ENCODE data around the gene SLC25A26.

The SLC25A26 gene

GRCh38 chr3:66366747-66367146, 145.9 kb downstream of the SLC25A26 start:
- Histone ChIP-seq H2BK5ac (ENCODE audit: low read length) (no peak overlapping the region), H2BK15ac (replicated peaks; ENCODE audit: low read depth) (no peak overlapping the region), H3K79me1 (ENCODE audit: low read length) (no peaks in the 10 kb centered on the region), H3K4me3 (ENCODE audit: low read length) (no peak overlapping the region), H3K56ac (ENCODE audit: low read length) (no peak overlapping the region), H3K4me1 (ENCODE audit: control insufficient read depth, low read depth, low read length) (peaks cover 3% of the 10 kb centered on the region), H3K9ac (ENCODE audit: low read length) (no peak overlapping the region), H4K8ac (ENCODE audit: low read depth, low read length) (no peak overlapping the region), H3K27ac (ENCODE audit: low read depth, low read length) (no peak overlapping the region), H3K4me2 (ENCODE audit: low read length) (no peak overlapping the region), H2BK120ac (ENCODE audit: low read depth, low read length) (no peak overlapping the region), H2AK5ac (ENCODE audit: low read length) (no peak overlapping the region), H3K36me3 (ENCODE audit: control insufficient read depth, insufficient read depth, low read length) (no peaks in the 10 kb centered on the region), H3K79me2 (ENCODE audit: control insufficient read depth, insufficient read depth, low read length) (no peaks in the 10 kb centered on the region), H3K23ac (ENCODE audit: low read length) (no peak overlapping the region), H3K4ac (ENCODE audit: low read depth, low read length) (no peak overlapping the region), H3K18ac (ENCODE audit: low read length) (no peak overlapping the region), H3K27me3 (ENCODE audit: insufficient read depth, low read length, poor library complexity) (no peaks in the 10 kb centered on the region), H4K5ac (ENCODE audit: low read length) (no peak overlapping the region)
- WGBS (ENCODE audit: extremely low coverage, insufficient coverage, low lambda C conversion rate) = no CpG with 5 or more reads among the region's 7 CpGs
- peak; percentile 20 for DNase-seq

DNA sequence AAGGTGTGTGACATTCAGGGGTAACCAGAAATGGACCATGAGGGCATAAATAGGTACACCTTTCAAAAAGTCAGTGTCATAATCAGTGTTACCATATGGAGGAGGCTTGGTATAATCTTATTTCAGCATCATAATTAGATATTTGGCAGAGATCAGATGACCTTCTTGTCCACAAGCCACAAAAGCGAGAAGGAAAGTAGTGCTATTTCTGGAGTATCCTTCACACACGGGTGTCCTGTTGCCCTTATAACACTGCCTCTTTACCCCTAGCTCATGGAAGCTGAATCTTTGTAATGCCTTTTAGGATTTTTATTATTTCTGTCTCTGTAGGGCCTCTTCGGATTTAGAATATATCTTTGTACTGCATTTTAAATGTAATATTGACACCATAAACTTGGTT, 147.2 kb downstream of the SLC25A26 start:
- Histone ChIP-seq H3K36me3 (ENCODE audit: control insufficient read depth, insufficient read depth, low read length) (no peaks in the 10 kb centered on the region), H2BK15ac (replicated peaks; ENCODE audit: low read depth) (no peak overlapping the region), H3K27ac (ENCODE audit: low read depth, low read length) (no peak overlapping the region), H2BK5ac (ENCODE audit: low read length) (no peak overlapping the region), H3K9ac (ENCODE audit: low read length) (no peak overlapping the region), H3K27me3 (ENCODE audit: insufficient read depth, low read length, poor library complexity) (no peaks in the 10 kb centered on the region), H3K79me1 (ENCODE audit: low read length) (no peaks in the 10 kb centered on the region), H4K5ac (ENCODE audit: low read length) (no peak overlapping the region), H3K79me2 (ENCODE audit: control insufficient read depth, insufficient read depth, low read length) (no peaks in the 10 kb centered on the region), H3K4me1 (ENCODE audit: control insufficient read depth, low read depth, low read length) (peaks cover 3% of the 10 kb centered on the region), H3K18ac (ENCODE audit: low read length) (no peak overlapping the region), H3K23ac (ENCODE audit: low read length) (no peak overlapping the region), H3K4me2 (ENCODE audit: low read length) (no peak overlapping the region), H3K4ac (ENCODE audit: low read depth, low read length) (no peak overlapping the region), H4K8ac (ENCODE audit: low read depth, low read length) (no peak overlapping the region), H2BK120ac (ENCODE audit: low read depth, low read length) (no peak overlapping the region), H2AK5ac (ENCODE audit: low read length) (no peak overlapping the region), H3K4me3 (ENCODE audit: low read length) (no peak overlapping the region), H3K56ac (ENCODE audit: low read length) (no peak overlapping the region)
- no peak for DNase-seq
- WGBS (ENCODE audit: extremely low coverage, insufficient coverage, low lambda C conversion rate) = no CpG with 5 or more reads among the region's 3 CpGs

DNA sequence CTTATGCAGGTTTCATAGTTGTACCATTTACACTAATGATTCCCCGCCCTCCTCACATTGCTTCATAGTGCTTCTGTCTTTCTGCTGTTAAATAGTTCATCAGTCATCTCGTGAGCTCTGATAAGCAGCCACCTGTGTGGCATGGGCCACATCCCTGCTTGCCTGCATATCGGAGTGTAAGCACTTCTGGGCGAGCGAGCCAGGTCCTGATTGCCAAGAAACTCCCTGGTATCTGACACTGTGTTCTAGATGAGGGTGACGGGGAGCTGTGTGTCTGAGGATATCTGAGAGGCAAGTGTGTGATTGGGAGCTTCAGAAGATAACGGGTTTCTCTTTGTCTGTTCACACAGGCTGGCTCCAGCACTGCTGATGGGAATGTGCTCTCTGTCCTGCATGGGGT, 149.4 kb downstream of the SLC25A26 start:
- Histone ChIP-seq H3K79me1 (ENCODE audit: low read length) (no peaks in the 10 kb centered on the region), H3K27me3 (ENCODE audit: insufficient read depth, low read length, poor library complexity) (no peaks in the 10 kb centered on the region), H4K5ac (ENCODE audit: low read length) (no peak overlapping the region), H3K9ac (ENCODE audit: low read length) (no peak overlapping the region), H3K4me3 (ENCODE audit: low read length) (no peak overlapping the region), H2BK120ac (ENCODE audit: low read depth, low read length) (no peak overlapping the region), H3K79me2 (ENCODE audit: control insufficient read depth, insufficient read depth, low read length) (no peaks in the 10 kb centered on the region), H2BK5ac (ENCODE audit: low read length) (no peak overlapping the region), H3K36me3 (ENCODE audit: control insufficient read depth, insufficient read depth, low read length) (no peaks in the 10 kb centered on the region), H3K4me2 (ENCODE audit: low read length) (no peak overlapping the region), H4K8ac (ENCODE audit: low read depth, low read length) (no peak overlapping the region), H3K4ac (ENCODE audit: low read depth, low read length) (no peak overlapping the region), H2AK5ac (ENCODE audit: low read length) (no peak overlapping the region), H3K56ac (ENCODE audit: low read length) (no peak overlapping the region), H3K18ac (ENCODE audit: low read length) (no peak overlapping the region), H3K4me1 (ENCODE audit: control insufficient read depth, low read depth, low read length) (peaks cover 3% of the 10 kb centered on the region), H2BK15ac (replicated peaks; ENCODE audit: low read depth) (no peak overlapping the region), H3K27ac (ENCODE audit: low read depth, low read length) (no peak overlapping the region), H3K23ac (ENCODE audit: low read length) (no peak overlapping the region)
- whole genome bisulfite sequencing (ENCODE audit: extremely low coverage, insufficient coverage, low lambda C conversion rate) = no CpG with 5 or more reads among the region's 7 CpGs
- no peak for DNase-seq

DNA sequence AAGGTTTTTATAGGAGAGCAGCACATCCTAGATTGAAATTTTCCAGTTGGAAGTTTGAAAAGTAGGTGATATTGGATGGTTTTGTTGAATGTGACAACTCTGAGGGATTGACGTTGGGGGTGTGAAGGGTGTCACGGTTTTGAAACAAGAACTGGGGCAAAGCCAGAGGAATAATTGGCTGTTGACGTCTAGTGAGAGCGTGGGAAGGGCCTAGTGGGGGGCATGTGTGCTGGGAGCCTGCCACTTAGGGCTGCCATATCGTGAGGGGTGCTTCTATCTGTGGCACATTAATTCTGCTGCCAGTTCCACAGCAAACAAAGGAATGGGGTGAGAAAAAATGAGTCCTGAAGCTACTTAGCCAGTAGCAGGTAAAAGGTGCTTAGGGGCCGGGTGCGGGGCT, 150.6 kb downstream of the SLC25A26 start:
- Histone ChIP-seq H3K79me1 (ENCODE audit: low read length) (no peaks in the 10 kb centered on the region), H3K4ac (ENCODE audit: low read depth, low read length) (no peak overlapping the region), H3K4me1 (ENCODE audit: control insufficient read depth, low read depth, low read length) (no peaks in the 10 kb centered on the region), H2BK15ac (replicated peaks; ENCODE audit: low read depth) (no peak overlapping the region), H3K23ac (ENCODE audit: low read length) (no peak overlapping the region), H3K36me3 (ENCODE audit: control insufficient read depth, insufficient read depth, low read length) (no peaks in the 10 kb centered on the region), H4K5ac (ENCODE audit: low read length) (no peak overlapping the region), H3K79me2 (ENCODE audit: control insufficient read depth, insufficient read depth, low read length) (no peaks in the 10 kb centered on the region), H2AK5ac (ENCODE audit: low read length) (no peak overlapping the region), H4K8ac (ENCODE audit: low read depth, low read length) (no peak overlapping the region), H3K27ac (ENCODE audit: low read depth, low read length) (no peak overlapping the region), H3K27me3 (ENCODE audit: insufficient read depth, low read length, poor library complexity) (no peaks in the 10 kb centered on the region), H2BK120ac (ENCODE audit: low read depth, low read length) (no peak overlapping the region), H3K9ac (ENCODE audit: low read length) (no peak overlapping the region), H3K18ac (ENCODE audit: low read length) (no peak overlapping the region), H3K56ac (ENCODE audit: low read length) (no peak overlapping the region), H3K4me3 (ENCODE audit: low read length) (no peak overlapping the region), H3K4me2 (ENCODE audit: low read length) (no peak overlapping the region), H2BK5ac (ENCODE audit: low read length) (no peak overlapping the region)
- WGBS (ENCODE audit: extremely low coverage, insufficient coverage, low lambda C conversion rate) = 100% methylated on average over 1 of the region's 7 CpGs
- DNase-seq = no peak

DNA sequence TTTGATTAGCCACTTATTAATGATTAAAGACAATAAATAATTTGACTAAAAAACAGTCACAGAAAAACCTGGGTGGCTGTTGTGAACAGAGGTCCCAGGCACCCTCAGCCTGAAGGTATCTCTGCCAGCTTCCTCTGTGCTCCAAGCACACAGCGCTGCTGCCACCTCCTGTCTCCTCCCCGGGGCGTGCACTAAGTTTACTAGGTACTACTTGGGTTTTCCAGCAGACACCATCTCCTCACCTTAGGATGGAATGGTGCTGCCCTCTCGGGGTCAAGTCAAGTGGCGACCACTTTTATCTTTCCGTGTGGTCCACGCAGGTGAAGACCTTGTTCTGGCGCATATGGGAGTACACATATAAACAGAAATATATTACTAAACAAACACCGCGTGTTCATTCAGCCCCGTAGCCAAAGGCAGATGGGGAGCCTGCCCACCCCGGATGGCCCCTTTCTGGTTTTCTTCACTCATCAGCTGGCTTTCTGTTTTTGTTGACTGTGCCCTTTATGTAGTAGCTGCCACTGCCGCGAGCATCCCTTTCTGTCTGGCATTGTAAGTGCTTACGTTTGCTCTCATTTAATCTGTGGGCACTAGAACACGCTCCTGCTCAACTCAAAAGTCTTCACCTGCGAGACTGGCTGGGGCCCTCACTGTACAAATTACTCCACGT, 152.0 kb downstream of the SLC25A26 start:
- Histone ChIP-seq H3K79me2 (ENCODE audit: control insufficient read depth, insufficient read depth, low read length) (no peaks in the 10 kb centered on the region), H2AK5ac (ENCODE audit: low read length) (no peak overlapping the region), H3K79me1 (ENCODE audit: low read length) (no peaks in the 10 kb centered on the region), H3K4ac (ENCODE audit: low read depth, low read length) (no peak overlapping the region), H3K23ac (ENCODE audit: low read length) (no peak overlapping the region), H3K4me1 (ENCODE audit: control insufficient read depth, low read depth, low read length) (no peaks in the 10 kb centered on the region), H3K4me3 (ENCODE audit: low read length) (no peak overlapping the region), H3K27me3 (ENCODE audit: insufficient read depth, low read length, poor library complexity) (no peaks in the 10 kb centered on the region), H3K9ac (ENCODE audit: low read length) (no peak overlapping the region), H4K5ac (ENCODE audit: low read length) (no peak overlapping the region), H2BK15ac (replicated peaks; ENCODE audit: low read depth) (no peak overlapping the region), H3K18ac (ENCODE audit: low read length) (no peak overlapping the region), H2BK5ac (ENCODE audit: low read length) (no peak overlapping the region), H3K27ac (ENCODE audit: low read depth, low read length) (no peak overlapping the region), H3K4me2 (ENCODE audit: low read length) (no peak overlapping the region), H3K56ac (ENCODE audit: low read length) (no peak overlapping the region), H4K8ac (ENCODE audit: low read depth, low read length) (no peak overlapping the region), H2BK120ac (ENCODE audit: low read depth, low read length) (no peak overlapping the region), H3K36me3 (ENCODE audit: control insufficient read depth, insufficient read depth, low read length) (peaks cover 3% of the 10 kb centered on the region)
- WGBS (ENCODE audit: extremely low coverage, insufficient coverage, low lambda C conversion rate) = no CpG with 5 or more reads among the region's 18 CpGs
- DNase-seq = peak; percentile 90

DNA sequence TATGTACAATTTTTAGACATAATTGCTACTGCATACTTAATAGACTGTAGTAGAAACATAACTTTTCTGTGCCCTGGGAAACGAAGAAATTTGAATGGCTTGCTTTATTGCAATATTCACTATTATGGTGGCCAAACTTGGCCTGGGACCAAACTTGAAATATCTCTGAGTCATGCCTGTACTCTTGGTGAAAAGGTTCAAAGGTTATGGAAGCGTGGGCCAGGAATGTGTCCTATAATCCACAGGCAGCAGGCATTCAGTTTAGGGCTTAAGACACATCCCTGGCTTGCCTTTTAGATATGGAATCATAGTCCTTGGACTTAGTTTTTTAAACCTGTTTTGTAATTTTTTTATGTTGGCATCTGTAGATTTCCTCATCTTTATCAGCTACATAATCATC, 155.8 kb downstream of the SLC25A26 start:
- DNase-seq = no peak
- Histone ChIP-seq H4K8ac (ENCODE audit: low read depth, low read length) (no peak overlapping the region), H3K27ac (ENCODE audit: low read depth, low read length) (no peak overlapping the region), H2BK15ac (replicated peaks; ENCODE audit: low read depth) (no peak overlapping the region), H3K56ac (ENCODE audit: low read length) (no peak overlapping the region), H2BK5ac (ENCODE audit: low read length) (no peak overlapping the region), H2AK5ac (ENCODE audit: low read length) (no peak overlapping the region), H3K4me3 (ENCODE audit: low read length) (no peak overlapping the region), H3K4me1 (ENCODE audit: control insufficient read depth, low read depth, low read length) (no peaks in the 10 kb centered on the region), H3K27me3 (ENCODE audit: insufficient read depth, low read length, poor library complexity) (no peaks in the 10 kb centered on the region), H3K9ac (ENCODE audit: low read length) (no peak overlapping the region), H3K4me2 (ENCODE audit: low read length) (no peak overlapping the region), H2BK120ac (ENCODE audit: low read depth, low read length) (no peak overlapping the region), H3K36me3 (ENCODE audit: control insufficient read depth, insufficient read depth, low read length) (peaks cover 9% of the 10 kb centered on the region), H3K79me2 (ENCODE audit: control insufficient read depth, insufficient read depth, low read length) (no peaks in the 10 kb centered on the region), H3K4ac (ENCODE audit: low read depth, low read length) (no peak overlapping the region), H4K5ac (ENCODE audit: low read length) (no peak overlapping the region), H3K18ac (ENCODE audit: low read length) (no peak overlapping the region), H3K23ac (ENCODE audit: low read length) (no peak overlapping the region), H3K79me1 (ENCODE audit: low read length) (no peaks in the 10 kb centered on the region)
- WGBS (ENCODE audit: extremely low coverage, insufficient coverage, low lambda C conversion rate) = no CpG with 5 or more reads among the region's 2 CpGs
